ENCODE measurements around the gene SAG.
A peak's percentile ranks its signal among the peaks of the same experiment; 100 is the strongest.
"Not testable (repeated sequence)": the region's sequence is repeated elsewhere in the genome, so short reads cannot be mapped to it uniquely, and the experiment has no call there.

Gene SAG

DNA sequence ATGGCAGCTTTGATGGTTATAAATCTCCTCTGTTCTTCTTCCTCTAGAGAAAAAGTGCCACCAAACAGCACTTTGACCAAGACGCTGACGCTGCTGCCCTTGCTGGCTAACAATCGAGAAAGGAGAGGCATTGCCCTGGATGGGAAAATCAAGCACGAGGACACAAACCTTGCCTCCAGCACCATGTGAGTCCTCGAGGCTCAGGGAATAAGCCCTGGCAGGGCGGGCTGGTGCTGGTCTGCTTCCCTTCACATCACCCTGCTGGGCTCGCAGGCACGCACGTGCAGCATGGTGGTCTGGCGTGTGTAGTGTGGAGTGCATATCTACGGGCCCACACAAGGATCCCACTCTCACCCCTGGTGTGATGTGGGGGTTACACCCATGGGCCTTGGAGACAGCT is 27.3 kb downstream of the SAG start:
- no peak for DNase-seq

DNA sequence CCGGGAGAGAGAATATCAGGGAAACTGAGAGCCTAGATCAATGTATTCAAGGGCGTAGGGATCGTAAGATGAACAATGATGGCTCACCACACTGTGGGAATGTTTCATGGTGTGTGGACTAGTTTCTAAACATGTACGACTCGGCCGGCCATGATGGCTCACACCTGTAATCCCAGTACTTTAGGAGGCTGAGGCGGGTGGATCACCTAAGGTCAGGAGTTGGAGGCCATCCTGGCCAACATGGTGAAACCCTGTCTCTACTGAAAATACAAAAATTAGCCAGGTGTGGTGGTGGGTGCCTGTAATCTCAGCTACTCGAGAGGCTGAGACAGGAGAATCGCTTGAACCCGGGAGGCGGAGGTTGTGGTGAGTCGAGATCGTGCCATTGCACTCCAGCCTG is 28.5 kb downstream of the SAG start:
- DNase-seq = not testable (repeated sequence)

DNA sequence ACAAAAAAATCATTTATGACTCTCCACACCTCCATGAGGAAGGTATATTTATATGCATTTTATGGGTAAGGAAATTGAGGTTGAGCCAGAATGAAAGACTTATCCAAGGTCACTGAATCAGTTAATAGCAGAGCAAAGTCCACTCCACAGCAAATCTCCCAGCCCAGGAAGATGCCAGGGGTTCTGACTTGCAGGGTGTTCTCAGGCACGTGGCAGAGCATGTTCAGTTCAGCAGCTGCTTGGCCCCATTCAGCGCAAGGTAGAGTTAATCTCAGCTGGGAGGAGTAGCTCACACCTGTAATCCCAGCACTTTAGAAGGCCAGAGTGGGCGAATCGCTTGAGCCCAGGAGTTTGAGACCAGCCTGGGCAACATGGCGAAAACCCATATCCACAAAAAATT is 28.9 kb downstream of the SAG start:
- no peak for DNase-seq

DNA sequence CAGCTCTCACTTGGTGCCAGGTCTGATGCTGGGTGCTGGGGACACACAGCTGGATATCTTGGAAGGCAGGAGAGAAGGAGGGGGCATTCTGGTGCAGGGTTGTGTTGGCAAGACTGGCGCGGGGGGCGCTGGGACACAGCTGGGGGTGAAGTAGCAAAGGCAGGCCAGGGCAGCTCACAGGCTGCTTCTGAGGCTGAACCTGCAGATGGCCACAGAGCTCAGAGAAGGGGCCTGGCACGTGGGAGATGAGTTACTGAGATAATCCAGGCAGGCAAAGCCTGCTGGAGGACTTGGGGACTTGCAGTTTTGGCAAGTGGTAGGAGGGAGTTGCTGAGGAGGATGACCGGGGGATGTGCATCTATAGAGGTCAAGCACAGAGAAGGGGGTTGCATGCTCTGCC is 30.4 kb downstream of the SAG start:
- no peak for DNase-seq

DNA sequence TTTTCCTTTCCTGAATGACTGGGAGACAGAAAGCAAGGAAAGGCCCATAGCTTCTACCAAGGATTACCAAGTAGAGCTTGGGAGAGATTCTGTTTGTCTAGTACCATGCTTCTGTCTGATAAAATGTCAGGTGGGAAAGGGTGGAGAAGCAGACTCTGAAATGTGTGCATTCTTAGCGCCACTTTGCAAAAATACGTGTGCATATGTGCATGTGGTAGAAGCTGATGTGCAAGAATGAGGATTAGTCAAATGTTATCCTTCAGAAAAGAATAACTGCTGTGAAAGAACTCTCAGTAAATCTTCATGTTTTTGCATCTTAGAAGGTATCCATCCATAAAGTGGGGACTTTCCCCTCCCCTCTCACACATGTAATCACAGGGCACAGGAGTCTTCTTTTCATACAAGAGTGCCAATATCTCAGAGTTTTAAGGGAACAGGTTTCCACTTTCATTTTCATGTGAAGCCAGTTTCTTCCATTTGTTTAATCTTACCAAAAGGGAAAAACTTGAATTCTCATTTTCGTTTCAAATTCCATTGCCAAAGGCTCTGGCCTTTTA is 31.3 kb downstream of the SAG start:
- no peak for DNase-seq

DNA sequence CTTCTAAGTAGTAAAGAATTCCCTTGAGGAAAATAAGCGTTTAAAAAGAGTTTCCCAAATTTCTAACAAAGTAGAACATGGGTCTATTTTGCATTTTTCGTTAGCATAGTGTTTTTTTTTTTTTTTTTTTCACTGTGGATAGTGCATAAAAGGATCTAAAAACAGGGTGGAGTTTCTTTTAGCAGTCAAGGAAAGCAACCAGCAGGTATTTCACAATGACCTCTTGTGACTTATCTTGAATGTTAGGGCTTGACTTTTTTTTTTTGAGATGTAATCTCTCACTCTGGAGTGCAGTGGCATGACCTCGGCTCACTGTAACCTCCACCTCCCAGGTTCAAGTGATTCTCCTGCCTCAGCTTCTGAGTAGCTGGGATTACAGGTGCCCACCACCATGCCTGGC is 31.8 kb downstream of the SAG start:
- DNase-seq = no peak

DNA sequence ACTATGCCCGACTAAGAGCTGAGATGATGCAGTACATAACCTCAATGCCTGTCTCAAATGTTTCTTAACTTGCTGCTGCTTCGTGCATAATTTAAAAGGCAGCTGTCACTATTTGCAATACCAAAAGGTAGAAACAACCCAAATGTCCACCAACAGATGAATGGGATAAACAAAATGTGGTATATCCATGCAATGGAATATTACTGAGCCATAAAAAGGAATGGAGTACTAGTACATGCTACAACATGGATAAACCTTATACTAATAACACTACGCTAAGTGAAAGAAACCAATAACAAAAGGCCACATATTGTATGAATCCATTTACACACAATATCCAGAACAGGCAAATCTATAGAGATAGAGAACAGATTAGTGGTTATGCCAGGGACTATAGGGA is 33.7 kb downstream of the SAG start:
- no peak for DNase-seq

DNA sequence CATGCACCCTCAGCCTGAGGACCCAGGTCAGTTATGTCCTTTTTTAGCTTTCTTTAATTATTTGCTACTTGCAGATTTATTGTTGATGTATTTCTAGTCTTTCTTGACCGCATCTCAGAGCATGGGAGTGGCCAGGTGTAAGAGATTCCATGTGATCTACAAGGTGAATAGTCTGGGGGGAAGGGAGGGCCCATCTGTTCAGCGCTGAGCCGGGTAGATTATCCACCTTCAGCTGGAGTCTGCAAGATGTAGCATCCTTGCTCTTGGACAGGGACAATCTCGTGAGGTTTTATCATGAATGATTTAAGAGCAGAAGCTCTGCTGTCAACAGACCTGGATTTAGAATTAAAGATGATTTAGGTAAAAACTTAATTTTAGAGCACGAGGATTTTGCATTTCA is 34.7 kb downstream of the SAG start:
- DNase-seq = no peak

DNA sequence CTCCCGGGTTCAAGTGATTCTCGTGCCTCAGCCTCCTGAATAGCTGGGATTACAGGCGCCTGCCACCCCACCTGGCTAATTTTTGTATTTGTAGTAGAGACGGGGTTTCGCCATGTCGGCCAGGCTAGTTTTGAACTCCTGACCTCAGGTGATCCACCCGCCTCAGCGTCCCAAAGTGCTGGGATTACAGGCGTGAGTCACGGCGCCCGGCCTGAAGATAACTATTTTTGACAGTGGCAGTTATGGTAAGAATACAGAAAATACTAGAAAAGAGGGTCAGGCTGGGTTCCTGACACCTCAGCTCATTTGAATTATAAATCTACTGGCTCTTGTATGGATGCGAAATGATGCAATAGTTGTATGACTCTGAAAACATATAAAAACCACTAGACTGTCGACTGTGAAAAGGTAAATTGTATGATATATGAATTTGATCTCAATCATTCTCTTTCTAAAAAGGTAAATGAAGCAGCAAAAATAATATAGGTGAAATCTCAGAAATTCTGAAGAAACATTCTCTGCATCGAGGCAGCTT is 35.6 kb downstream of the SAG start:
- DNase-seq = no peak

DNA sequence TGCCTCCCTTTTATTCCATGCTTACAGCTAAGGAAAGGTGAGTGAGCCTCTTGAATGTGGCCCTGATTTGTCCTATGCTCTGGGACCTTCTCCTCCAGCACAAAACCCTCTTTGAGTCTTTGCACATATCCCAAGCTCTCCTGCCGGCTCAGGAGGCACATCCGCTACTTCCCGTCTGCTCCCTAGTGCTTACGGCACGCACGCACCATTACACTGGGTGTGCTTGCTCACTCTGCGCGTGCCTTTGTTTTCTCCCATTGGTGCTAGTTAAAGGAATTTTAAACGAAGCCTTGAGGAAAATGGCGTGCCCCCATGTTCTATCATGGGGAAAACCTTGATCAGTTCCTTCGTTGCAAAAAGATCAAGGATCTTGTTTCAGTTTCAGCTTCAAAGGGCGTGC is 38.8 kb downstream of the SAG start:
- no peak for DNase-seq

DNA sequence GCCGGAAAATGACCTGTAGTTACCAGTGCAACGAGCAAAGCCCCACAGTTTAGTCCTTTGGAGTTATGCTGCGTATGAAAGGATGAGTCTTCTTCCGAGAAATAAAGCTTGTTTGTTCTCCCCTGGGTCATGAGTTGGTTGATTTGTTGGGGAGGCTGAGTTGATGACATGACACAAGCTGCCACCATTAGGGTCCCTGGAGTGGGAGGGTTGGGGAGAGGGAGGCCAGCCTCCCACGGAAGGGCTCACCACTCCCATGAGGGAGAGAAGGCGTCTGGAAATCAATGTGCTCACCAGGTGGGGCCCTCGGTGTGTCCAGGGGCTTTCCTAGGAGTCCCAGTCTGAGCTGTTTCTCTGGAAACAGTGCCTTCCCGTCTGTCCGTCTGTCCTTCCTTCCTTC is 39.3 kb downstream of the SAG start:
- no peak for DNase-seq

DNA sequence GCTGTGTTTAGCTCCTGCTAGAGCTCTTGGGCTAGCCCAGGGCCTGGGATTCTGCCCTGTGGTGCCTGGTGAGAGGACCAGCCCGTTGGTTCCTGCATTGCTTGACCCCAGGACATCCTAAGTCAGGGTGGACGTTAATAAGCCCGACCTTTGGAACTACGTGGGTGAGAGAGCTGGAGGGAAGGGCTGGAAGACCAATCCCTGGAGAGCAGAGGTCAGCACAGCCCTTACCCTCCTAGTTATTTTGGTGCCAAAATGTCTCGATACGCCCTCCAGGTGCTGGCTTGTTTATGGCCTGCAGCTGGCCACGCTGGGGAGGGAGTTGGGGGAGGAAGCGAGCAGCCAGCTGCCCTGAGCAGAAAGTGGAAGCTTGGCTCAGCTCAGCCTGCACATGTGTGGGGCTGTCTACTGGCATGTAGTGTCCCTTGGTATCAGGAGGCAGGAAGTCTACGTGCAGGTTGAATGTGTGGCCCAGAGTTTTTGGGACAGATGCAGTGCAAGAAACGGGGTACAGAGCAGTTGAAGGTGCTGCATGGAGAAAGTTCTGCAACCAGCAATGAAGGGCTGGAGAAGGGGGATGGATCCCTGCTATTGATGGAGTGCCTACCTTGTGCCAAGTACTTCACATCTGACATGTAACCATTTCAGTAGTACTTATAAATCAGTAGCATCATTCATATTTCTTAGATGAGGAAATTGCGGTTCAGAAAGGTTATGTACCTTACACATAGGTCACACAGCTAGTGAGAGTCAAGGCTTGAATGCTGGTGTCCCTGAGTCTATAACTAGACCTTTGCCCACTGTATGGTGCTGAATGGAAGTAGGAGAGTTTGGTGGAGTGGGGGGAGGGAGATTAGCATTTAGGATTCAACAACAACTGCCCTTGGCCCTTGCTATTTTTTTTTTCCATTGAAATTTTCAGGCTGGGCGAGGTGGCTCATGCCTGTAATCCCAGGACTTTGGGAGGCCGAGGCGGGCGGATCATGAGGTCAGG is 41.7 kb downstream of the SAG start:
- DNase-seq = peak; percentile 16

DNA sequence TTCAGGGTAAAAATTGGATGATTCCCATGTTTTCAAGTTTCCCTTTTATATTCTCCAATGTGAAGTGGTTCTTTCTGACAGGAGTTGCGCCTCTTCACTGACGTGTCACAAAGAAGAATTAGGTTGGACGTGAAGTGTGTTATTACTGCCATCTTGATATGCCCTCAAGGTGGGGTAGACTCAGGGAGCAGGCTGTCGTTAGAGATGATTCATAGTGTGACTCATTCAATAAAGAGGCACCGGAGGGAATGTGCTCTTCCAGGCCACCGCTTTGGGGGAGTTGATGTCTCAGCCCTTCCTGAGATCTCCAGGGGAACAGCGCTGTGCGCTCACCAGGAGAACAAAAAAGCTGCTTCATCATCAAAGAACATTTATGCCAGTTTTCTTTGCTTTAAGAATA is 43.1 kb downstream of the SAG start:
- DNase-seq = peak; percentile 91

DNA sequence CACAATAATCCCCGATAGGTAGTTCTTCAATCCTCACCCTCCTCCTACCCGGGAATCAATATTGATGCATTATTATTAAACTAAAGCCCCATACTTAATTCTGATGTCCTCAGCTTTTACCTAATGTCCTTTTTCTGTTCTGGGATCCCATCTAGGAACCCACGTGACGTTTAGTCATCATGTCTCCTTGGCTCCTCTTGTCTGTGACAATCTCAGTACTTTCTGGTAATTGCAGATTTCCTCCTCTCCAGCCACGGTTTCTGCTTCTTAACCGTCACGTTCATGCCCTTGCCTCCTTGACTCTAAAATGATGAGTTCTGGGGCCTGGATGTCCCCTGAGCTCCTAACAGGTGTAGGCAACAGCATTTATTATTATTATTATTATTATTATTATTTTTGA is 43.8 kb downstream of the SAG start:
- DNase-seq = peak; percentile 8

DNA sequence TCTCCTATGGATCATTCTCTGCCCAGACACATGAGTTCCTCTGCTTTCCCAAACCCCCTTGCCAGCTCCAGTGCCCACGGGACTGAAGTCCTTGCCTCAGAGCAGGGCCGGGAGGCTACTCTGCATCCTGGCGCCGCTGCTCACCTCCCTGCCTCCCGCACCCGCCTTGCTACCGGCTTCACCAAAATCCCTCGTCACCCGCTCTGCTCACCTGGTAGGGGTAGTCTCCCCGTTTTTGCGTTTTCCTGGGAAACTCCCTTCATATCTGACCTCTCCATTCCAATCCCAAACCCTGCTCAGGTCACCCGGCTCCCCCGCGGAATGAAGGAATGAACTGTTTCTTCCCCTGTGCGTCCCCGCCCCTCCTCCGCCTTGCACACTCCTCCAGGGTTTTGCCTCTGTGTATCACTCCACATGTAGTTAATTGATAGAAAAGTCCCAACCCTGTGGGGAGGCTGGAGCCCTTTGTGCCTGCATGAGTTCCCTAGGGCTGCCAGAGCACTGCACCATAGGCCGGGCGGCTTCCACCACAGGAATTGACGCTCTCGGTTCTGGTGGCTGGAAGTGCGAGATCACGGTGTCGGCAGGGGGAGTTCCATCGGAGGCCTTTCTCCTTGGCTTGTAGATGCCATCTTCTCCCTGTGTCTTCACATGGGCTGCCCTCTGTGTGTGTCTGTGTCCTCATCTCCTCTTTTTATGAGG is 44.7 kb downstream of the SAG start:
- no peak for DNase-seq

DNA sequence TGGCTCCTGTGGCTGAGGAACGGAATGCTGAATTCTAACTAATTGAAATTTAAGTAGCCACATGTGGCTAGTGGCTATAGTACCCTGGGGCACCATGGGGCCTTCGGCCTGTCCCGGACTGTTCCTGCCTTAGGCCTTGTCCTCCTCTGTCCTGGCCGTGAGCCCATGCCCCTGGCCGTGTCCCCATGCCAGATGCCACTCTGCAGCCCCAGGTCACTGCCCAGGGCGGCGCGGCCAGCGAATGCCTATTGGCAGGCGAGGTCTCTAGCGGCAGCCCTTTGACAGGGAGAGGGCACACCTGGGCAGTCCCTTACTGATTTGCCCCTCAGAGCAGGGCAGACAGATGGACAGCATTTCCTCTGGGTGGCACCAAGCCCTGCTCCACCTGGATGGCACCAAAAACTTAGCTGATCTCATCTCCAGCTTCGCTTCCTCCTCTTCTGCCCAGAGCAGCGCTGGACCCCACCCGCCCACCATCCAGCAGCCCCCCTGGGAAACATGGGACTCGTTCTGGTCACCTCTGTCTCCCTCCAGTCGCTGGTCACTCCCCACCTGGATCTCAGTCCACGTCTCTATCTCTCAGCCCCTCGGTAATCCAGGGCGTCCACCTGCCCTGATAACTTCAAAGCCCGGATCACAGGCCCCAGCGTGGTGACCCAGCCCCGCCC is 45.6 kb downstream of the SAG start:
- DNase-seq = no peak

DNA sequence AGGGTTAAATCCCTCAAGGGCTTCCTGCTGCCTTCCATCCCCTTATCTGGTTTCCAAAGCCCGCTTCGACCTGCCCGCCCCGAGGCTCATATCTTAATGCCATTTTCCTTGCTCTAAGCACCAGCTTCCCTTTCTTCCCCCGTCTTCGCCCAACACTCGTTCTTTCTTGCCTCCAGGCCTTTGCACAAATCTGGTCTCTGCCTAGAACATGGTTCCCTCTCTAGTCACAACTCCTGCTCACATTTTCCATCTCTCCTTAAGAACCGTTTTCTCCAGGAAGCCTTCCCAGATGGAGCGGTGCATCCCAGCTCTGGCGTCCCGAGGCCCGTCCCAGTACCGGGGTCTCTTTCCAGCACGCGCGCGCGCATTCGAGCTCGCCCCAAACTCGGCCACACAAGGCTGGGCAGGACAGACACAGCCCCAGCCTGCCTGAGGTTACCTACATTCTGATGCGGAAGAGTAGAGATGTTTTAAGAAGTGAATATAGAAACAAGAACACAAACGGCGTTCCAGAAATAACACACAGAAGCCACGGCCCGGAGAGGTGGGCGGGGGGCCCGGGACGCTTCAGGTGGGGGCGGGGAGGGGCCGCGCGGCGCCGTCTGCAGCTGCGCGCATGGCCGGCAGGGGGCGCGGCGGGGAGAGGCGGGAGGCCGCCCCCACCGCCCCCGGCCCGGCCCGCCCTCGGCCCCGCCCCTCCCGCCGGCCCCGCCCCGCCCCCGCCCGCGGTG is 46.3 kb downstream of the SAG start, which contains the start of gene DGKD:
Gene DGKD, plus strand, starts transcription at position 726 of the 731 bp plus-strand sequence. CDS start 25 bp downstream, outside the sequence.
- peak; percentile 72 for DNase-seq

DNA sequence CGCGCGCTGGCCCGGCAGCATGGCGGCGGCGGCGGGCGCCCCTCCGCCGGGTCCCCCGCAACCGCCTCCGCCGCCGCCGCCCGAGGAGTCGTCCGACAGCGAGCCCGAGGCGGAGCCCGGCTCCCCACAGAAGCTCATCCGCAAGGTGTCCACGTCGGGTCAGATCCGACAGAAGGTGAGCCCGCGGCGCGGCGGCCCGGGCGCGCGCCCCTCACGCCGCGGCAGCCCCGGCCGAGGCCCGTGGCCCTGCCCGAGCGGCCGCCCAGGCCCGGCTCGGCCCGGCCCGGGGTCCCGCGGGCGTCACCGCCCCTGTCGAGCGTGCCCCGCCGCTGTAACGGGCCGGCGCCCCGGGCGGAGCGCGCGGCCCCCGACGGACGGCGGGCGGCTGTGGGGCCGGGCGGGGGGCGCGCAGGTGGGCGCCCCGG is 46.9 kb downstream of the SAG start:
- DNase-seq = no peak

DNA sequence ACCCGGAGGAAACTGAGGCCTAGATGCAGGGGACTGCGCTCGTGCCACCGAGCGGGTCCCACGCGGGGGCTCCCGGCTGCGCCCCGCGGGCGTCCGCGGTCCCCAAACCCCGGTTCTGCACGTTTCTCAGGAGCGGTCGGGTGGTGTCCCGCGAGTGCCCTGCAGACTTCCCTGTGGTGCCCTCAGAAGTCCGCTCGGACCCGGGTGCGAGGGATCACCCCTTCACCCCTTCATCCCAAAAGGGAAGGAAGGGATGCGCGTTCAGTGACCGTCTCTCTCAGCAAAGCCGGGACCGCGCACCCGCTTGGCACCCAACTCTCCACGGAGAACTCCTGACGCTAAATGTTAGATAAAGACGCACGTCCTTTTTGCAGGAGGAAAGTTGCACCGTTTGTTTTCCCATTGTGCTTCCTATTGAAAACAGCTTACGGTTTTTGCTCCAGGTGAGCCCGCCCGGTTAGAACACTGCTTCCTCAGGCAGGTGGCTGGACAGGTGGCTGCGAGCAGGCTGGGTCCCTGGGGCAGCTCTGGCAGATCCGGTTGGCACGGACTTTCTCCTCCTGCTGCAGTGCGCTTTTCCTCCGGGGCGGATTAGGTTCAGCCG is 47.5 kb downstream of the SAG start:
- DNase-seq = peak; percentile 63

DNA sequence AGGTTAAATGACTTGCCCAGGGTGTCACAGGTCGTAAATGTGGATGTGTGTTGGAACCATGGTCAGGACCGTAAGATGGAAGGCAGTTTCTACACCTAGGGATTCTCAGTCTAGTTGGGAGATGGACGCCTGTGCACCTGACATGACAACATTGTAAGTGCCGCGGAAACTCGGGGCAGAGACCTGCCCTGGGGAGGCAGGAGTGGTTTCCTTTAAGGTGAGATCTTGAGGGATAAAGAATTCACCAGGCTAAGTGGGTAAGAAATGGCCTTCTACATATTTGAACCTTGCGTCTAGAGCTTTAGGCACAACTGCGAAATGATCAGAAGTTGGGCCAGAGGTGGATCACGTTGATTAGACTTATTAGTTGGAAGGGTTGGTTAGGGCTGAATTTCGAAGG is 48.3 kb downstream of the SAG start:
- no peak for DNase-seq

DNA sequence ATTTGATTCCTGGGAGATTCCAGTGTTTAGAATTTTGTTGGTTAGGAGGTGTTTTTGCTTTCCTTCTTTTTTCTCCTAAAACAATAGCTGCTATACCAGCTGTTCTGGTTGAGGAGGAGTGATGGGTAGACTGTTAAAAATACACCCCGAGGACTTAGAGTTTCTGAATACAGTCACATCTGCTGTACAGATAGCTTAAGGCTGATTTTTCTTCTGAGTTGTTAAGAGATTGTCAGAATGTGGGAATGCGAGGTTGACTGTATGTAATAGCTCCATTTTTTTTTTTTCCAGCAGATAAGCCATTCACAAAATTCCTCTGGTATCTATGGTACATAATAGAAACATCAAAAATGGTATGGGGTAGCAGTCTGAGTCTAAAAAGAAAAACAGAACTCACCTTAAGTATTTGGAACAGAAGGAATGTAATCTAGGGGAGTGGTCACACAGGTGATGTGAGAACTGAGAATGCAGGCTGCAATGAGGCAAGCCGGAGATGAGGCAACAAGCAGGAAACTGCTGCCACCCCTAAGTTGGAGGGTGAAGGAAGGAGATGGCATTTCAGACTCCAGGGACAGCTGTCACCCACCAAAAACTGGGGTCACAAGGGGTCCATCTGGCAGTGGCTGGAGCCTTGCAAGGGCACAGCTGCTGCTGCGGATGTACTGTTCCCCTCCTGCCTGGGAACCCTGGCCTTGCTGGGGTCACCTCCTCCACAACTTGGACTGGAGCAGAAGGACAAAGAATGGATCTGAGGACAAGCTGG is 49.1 kb downstream of the SAG start:
- DNase-seq = no peak
